GM19397 (cell line): Measurements from ENCODE around the gene MACROD2.

Experiments
- ATAC-seq: cut with Tn5 transposase; IDR thresholded peaks from one replicate; pipeline ENCODE4 v1.9.1; 2021; ENCODE audit warnings: mild to moderate bottlenecking, moderate library complexity; ENCODE audit not compliant: unreplicated experiment

The MACROD2 gene

DNA sequence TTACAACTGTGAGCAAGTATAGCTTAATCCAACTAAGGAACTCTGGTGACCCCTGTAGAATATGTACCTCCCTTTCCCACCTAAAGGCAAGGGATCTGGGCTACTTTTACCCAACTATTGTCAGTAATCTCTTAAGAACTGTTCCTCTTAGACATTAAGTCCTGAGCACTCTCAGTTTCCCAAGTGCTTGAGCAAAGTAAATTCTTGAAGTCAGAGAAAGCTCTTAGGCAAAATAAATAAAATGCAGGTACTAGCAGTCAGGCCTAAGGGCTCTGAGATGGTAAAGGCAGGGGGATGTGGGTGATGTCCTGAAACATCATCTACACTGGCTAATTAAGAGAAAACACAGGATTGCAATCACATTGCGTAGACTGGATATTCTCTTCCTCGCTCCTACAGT is 788.5 kb downstream of the MACROD2 start:
- ATAC-seq, result no peak

DNA sequence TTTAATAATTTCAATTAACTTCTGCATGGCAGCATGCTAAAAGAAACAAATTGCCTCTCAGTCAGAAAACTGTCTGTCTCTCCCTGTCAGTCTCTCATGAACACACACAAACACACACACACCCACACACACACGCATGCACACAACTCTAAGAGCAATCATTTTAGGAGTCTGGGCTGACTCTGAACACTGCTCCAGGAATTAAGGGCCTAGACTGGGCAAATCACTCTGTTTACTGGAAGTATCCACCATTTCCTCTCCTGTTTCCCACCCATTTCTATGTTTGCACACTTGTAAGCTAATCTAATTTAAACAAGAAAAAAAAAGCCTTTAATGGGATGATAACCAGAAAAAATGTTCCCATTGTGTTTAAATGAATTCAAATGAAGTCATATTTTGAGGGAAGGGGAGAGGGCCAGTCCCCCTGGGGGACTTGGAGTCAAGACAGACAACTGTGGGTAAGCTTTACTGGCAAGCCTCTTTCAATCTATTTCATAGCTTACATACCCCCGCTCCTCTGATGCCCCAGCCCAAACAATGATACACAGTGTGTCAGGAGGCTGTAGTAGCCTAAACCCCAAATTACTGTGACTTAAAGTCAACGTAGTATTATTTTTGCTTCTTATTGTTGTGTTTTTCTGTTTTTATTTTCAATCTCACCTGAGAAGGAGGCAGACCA is 789.9 kb downstream of the MACROD2 start:
- ATAC-seq, result no peak

DNA sequence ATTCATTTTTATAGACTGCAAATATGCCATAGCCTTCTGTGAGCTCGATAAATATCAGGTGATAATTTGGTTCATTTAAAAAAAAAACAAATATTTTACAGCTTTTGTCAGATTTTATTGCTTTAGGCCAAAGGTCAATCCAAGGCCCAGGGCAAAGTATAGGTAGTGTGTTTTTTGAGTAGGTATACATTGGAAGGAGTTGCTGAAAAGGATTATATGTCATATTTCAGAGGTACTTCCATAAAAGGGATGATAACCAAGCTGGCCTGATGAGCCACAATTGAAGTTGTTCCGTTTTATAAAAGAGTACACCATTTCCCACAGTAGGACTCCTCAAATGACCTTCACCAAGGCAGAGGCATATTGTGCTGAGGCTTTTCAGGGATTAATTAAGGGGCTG is 794.9 kb downstream of the MACROD2 start:
- ATAC-seq, result no peak

DNA sequence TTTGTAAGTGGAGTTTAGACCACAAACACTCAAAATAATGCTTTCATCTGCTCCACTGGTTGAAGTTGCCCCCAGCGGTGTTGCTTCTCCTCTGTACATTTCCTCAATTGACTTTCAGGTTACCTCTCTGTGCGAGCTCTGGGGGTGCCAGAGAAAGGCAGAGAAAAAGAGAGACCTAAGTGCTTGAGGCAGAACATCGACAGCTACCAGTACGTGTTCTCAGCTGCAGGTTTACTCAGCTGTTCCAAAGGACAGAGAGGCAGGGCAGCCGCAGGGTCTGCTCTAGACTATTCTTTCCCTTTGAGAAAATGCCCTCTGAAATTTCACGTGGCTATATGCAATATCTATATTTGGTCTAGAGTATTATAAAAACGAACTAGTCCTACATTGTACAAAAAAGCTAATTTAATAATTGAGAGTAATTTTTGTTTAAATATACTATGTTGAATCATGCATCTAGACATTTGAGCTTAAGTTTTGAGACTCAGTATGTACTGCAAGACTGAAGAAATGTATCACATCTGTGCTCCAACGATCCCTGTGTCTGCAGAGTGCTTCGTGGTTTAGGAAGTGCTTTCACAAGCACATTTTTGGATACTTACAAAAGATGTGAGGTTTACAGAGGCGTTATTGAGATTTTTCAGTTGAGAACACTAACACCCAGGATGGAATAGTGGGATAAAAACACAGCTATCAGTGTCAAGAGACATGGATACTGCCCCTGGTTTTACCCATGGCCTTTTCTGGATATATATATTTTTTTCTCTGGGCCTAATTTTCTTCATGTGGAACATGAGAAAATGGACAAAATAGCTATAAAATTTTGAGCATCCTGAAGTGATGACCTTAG is 795.7 kb downstream of the MACROD2 start:
- no peak for ATAC-seq

DNA sequence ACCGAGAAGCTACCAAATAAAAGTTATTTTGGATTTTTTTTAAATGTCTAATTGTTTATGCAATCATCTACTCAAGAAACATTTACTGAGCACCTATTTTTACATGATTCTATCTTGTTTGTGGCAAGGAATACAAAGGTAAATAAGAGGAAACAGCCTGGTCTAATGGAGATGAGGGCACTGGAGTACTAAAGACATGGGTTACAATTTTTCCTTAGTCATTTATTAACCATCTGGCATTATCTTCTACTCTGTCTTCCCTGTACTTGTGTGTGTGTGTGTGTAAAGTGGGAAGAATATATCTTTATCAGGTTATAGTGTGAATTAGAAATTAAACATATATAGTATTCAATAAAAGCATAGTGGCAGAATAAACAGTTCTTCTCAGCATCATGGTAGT is 797.6 kb downstream of the MACROD2 start:
- no peak for ATAC-seq

DNA sequence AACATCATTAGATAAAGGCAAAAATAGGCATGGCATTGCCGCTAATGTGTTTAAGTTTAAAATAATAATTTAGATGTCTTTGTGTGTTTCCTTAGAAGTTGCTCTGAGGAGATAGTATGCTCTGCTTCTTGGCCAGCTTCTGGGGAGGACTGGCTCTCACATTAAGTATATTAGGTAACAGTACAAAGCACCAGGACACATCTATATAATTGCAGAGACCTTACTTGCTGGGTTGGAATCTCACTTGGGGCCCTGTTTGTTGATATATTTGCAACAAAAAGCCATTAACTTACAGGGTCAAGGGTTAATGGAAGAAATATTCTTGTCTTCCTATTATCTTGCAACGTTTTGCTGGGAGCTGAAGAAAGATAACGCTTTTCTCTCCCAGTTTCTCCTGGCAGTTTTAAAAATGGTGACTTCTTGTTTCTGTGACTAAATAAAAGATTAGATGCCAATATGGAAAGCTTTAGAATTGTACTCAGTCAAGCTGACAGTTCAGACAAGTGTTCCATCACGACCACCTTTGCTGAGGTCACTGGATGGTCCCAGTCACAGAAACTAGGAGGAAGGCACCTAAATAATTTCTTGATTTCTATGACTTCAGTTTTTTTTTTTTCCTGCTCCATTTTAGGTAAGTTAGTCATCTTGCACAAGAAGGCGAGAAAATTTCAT is 804.4 kb downstream of the MACROD2 start:
- ATAC-seq, result no peak

DNA sequence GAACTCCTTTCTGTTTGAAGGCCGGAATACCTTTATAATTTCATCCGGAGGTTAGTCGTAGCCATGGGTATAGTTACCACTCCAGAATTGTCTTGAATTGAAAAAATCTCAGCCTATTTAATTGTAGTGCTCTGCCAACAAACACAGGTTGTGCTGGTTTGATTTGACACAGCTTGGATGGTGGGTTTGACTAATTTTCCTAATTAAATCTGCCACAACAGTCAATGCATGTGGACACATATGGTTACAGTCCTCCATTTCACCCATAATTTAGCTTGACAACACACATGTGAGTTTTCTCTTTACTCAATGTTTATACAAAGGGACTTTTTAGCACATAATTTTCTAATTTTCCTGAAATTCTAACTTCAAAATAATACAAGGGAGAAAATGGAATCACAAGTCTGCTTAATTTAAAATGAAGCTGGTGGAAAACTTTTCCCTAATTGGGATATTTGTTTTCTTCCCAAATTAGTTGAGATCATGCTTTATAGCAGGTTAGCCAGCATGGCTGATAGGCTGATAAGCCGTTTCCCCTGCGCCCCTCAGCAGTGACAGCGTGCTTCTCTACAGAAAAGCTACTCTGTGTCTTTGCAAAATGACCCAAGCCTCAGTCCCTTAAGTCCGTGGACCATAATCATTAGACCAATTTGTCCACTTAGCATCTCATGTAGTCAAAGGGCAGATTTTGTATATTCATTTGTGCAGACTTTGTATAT is 805.5 kb downstream of the MACROD2 start:
- no peak for ATAC-seq

DNA sequence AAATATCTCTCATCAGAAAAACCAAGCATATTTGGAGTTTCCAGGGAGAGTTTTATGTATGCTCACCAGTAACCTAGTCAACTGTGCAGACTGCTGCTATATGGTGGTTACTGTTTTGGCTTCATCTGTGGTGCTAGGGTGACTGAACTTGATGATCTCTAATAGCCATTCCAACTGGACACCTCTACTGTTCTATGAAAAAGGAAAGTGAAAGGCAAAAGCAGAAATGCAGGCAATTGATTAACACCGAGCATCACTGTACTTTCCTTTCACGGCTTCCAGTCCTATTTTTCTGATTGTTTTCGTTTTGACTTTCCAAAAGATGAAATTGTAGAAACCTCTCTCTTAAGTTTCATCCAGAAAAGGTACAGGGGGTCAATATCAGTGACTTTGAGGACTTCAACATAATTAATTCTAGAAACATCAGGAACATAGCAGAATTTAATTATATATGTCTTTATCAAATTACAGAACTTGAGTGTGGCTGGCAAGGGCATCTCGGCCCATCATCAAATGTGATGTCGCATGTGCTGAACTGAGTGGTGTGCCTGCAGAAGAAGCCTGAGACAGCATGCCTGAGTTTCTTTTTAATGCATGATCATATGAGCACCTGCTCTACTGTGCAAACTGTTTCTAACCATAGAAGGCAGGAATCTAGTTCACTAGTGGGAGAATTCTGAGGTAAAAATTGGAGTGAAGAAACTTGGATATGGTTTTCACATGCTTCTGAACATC is 806.4 kb downstream of the MACROD2 start:
- ATAC-seq, result peak; percentile 34

DNA sequence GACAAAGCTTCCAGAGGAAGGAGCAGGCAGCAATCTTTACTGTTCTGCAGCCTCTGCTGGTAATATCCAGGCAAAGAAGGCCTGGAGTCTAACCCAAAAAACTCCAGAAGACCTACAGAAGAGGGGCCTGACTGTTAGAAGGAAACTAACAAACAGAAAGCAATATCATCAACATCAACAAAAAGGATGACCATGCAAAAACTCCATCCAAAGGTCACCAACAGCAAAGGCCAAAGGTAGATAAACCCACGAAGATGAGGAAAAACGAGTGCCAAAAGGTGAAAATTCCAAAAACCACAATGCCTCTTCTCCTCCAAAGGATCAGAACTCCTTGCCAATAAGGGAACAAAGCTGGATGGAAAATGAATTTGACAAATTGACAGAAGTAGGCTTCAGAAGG is 811.9 kb downstream of the MACROD2 start:
- no peak for ATAC-seq

DNA sequence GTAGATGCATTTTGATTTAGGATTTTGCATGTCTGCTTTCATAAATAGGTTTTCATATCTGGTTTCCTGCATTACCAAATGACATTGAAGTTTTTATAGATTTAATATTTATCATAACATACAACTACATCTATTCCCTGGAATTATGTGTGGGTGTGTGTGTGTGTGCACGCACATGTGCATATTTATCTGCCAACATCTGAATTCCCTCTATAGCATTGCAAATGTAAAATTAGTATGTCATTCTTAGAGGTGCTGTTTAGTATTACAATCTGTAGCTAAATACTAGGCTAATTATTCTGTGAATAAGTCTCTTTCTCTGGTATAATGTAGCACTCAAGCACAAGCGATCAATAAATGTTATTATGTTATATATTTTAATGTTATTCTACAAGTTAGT is 820.0 kb downstream of the MACROD2 start:
- no peak for ATAC-seq

DNA sequence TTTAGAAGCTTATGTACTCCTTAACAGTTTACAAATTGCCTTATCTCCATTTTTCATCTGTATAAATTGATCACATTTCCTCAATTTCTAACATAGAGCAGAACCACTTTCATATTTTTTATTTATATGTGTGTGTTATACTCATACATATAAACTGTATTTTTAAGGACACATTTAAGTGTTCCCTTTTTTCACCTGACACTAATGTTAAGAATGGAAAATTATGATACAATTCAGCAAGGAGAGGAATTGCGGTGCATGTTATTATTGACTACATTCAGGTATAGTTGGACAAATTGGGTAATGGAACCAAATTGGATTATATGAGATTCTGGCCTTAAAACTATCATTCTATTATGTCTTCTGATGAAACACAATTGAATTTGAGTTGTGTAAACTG is 821.2 kb downstream of the MACROD2 start:
- ATAC-seq, result no peak

DNA sequence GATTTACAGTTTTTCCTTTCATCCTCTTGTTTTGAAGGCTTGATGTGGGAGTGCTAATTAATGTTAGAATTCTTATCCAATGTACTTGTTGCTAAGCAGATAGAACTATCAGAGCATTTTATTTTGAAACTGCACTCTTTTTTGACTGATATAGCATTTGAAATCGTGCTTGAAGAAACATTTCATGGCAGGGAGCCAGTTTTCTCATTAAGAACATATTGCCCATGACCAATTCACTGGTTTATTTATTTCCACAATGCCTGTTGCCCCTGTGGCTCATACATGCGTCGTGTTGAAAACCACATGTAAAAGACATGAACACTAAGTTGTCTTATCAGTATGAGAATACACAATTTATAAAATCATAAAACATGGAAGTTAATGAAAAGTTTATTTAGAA is 821.8 kb downstream of the MACROD2 start:
- no peak for ATAC-seq

DNA sequence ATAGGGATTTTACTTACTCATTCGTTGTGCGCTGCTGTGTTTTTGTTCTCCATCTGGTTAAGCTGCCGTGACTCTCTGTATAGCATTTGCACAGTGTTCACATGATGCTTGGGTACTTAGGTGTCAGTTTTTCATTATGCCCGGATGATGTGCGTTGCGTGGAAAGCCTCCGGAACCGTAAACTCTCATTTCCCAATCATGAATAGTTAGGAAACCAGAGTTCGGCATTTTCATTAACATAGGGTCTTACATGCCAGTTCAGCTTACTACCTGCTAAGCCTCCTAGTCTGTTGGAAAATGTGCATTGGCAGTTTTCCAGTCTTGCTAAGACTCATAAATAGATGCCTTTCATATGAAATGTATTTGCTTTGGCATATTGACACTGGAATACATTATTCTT is 825.5 kb downstream of the MACROD2 start:
- no peak for ATAC-seq

DNA sequence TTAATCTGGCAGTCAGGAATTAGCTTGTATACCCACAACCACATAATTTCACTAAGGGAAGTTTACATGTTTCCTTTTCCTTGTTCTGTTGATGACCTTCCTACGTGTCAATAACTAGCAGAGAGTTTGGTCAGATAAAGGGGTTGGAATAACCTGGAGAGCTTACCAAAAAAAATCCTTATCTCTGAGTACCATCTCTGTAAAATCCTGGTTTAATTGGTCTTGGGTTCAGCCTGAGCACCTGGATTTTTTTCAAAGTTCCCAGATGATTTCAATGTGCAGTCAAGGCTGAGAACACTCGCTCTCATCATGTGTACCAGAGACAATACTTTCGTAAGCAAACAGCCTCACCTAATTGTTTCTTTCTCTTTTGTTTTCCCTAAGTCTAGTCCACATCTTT is 825.9 kb downstream of the MACROD2 start:
- no peak for ATAC-seq

DNA sequence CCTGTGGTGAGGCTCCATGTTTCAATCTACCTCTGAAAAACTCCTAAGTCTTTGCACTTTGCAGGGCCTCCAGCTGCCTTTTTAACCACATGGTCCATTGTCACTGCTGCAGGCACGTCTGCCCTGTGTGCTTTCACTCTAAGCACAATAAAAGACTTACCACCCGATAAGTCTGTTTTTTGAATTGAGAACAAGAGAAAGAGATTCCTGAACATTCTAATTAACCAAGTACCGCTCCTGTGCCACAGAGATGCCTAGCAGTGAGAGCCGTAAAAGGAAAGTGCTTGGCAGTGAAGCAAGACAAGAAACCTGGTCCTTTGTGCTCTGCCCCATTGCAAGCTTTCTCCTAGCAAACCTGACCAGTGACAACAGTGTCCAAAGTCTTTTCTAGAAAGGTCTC is 829.7 kb downstream of the MACROD2 start:
- no peak for ATAC-seq

DNA sequence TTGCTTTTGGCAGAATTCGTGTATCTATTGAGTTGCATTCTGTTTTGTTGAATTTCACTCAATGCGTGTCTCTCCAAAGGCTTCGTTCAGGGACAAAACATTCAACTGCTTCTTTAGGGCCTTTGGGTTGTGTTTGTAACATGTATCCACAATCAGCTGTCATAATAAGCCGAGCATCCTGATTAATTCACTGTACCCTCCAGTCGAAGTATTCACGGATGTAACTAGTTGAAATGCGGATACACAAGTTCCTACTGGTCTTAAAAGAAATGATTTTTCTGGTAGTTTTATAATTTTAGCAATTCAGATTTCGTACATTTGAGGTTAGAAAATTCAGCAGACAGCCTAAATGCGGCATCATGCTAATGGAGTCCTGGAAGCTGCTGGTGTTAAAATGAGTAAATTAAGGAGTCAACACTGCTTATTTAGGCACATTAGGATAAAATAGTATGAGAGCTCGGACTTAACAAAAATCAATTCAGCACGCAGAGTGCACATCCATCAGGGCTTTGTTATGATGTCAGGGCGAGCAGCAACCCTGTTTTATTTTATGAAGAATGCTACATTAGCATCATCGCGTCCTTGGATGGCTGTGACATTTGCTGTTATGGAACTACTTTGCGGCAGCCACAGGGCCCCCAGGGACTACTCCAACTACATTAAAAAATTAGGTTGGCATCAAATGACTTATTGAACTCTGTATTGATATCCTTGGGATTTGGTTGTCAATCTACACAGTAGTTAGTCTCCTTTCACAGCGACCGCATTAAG is 831.4 kb downstream of the MACROD2 start:
- ATAC-seq, result no peak

DNA sequence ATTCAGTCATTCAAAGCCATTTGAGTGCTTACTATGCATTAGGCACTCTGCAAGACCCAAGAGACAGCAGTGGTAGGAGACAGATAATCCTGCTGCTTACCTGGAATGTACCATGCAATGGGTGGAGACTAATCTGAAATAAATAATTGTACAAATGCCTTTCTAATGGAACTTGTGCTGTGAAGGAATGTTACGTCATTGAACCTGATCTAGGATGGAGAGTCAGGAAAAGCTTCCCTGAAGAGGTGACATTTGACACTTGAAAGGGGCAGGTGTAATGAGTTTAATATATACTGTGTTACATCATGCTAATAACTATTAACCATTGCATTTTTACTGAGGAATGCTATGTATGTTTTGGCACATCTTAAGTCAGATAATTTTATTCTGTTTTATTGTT is 833.1 kb downstream of the MACROD2 start:
- no peak for ATAC-seq

DNA sequence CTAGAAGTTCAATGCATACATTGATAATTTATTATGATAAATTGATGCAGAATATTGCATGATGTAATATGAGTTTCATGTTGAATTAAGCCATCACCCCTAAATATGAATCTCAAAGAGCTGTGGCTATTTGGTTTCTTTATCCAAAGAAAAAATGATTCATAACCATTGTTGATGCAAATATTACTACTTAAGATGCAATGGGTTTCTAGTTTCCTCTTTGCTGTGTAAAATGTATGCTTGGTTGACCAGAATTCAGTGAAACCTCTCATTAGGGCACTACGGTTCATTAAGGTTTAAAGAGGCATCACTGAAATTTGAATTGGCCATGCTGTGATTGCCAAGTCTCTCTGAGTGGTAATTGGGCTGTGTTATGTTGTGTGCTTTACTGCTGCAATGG is 834.6 kb downstream of the MACROD2 start:
- ATAC-seq, result peak; percentile 60

DNA sequence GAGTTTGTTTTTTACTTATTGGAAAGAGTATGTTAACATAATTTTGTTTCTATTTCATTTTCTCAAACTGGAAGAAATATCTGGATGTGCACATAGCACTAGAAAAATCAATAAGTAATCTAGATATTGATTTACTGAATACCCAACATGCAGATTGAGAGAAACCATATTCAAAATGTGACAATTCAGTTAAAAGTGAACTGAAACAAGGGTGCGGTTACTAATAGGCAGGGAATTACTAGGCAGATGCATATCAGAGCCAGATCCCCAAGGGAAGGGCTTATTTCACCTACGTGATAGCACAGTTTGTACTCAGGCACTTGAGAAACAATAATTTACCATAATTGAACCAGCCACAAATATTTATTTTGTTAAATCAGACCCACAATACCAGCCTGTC is 835.1 kb downstream of the MACROD2 start:
- ATAC-seq, result peak; percentile 58

DNA sequence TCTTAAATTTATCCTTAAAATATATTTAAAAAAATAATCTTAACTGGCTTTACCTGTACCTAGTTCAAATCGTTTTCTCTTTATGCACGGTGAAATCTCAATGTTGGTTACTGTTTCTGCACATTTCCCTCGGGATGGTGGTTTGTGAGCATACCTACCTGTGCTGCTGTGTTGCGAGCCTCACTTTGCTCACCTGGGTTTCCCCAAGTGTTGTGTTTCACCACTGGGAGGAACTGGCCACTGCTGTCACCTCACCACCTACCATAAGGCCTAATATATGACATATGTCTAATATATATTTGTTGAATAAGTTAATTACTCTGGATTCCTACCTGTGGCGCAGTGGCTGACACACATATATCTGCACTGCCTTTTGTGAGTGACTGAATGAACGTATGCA is 835.6 kb downstream of the MACROD2 start:
- ATAC-seq, result no peak
